Middle frontal gyrus (tissue), 1 donor: Measurements from ENCODE around the gene GATAD2B.

Experiments
- DNase-seq: peaks from one replicate; pipeline ENCODE4 v3.0.0-alpha.2; 2015; ENCODE audit warnings: low spot score; ENCODE audit errors: extremely low spot score

The GATAD2B gene

DNA sequence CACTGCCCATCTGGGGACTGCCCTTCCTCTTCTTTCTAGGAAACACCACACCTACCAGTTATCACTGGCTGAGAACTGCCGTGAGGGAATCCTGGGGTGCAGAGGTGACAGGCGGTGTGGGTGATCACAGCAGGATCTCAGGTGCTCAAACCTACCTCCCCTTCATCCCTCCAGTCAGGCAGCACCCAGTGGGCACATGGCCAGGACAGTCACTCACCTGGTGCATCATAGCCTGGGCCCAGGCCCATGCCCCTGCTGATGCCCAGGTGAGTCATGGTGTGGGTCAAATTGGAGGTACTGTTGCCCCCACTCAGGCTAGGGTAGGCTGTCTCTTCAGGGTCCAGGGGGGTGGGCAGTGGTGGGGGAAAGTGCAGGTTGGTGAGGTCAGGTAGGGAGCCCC is 29.0 kb upstream of the GATAD2B start:
- DNase-seq = no peak

DNA sequence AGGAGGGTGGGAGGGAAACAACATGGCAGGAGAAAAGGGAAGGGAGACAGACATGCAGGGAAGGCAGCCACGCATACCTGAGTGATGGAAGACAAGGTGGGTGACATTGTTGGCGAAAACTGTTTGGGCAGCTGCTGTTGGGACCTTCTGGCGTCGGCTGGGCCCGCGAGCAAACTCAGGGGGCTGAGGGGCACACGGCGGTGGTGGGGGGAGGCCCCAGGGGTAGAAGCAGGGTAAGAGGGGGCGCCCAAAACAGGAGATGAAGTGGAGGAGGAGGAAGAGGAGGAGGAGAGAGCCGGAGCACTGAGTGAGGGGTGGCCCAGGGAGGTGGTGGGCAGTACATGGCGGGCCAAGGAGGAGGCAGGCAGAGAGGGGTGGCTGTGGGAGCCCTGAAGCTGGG is 28.4 kb upstream of the GATAD2B start:
- no peak for DNase-seq

DNA sequence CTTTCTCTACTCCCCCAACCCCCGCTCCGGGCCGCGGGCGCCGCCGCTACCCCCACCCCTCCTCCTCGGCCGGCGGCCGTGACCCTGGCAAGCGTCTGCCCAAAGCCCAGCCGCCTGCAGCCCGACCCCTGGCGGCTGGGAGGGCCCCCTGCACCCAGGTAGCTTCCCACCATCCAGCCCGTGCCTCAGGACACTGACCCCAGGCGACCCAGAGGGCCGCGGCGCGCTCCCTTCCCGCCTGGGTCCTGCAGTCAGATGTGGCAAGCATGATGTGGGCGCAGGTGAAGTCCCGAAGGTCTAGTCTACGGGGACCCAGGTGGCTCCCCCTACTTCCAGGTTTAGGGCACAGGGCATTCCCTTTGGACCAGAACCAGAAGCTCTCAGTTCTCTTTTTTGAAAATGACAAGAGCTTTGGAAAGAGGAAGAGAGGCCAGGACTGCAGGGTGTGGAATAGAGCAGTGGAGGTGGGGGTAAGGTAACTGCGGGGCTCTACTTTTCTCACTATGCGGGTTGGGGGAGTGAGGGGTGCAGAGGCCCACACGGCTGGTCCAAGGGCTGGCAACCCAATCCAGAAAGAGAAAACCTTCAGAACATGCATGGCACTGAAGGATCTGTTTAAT is 24.0 kb upstream of the GATAD2B start, which contains the start of gene DENND4B:
Gene DENND4B (minus strand): TSS at position 97 of the 620 bp plus-strand sequence. CDS start 2,344 bp downstream, outside the sequence.
- peak; percentile 73 for DNase-seq

DNA sequence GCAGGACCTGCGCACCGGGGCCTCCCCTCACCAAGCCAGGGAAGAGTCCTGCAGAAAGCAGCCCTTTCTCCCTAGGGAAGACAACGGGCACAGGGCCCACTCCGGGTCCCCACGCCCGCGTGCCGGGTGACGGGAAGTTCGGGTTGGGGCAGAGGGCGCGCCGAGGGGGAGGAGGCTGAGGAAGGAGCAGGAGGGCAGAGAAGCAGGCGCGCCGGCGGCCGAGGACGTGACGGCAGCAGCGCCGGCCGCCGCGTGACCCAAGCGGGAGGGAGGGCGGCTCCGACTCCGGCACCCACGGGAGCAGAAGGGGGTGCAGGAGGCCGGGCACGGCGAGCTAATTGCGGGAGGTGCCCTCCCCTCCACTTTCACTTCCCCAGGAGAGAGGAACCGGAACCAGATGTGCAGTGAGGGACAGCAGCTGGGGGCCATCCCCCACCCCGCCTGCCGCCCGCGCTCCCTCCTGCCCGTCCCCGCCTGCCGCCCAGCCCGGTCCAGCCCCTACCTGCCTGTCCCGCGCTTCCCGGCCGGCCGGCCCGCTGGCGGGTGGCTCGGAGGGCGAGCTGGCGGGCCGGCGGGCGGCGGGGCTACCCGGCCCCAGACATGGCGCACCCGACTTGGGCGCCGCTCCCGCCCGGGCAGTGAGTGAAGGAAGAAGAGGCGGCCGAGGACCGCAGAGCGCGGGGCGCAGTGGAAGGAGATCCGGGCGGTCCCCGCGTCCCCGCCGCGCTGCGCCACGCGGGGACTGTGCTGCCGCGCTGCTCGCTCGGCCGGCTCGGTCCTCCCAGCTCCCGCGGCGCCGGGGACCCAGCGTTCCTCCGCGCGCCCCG is 23.2 kb upstream of the GATAD2B start:
- DNase-seq = no peak

DNA sequence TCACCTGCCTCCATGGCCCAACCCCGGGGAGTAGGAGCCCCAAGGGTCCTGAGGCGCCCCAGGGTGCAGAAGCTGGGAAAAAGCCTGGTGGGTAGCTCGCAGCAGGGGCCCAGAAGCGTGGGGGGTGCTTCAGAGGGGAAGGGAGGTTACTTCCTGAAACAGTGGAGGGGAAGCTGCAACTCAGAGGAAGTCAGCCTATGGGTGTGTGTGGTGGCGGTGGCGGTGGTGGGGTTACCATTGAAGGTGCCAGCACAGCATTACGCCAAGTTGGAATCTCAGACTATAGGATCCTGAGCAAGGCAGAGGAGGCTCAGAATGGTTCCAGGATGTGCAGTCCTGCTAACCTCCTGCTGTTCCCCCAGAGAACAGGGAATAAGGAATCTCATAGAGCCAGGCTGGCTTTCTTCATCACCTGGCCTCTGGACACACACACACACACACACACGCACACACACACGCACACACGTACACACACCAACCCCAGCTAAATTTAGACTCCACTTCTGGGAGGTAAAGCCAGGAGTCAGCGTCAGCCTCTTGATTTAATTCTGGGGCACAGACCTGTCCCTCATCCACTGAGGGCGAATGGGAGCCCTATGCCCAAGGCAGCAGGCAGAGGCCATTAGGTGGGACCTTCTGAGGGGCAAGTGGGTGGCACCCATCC is 22.5 kb upstream of the GATAD2B start:
- no peak for DNase-seq

DNA sequence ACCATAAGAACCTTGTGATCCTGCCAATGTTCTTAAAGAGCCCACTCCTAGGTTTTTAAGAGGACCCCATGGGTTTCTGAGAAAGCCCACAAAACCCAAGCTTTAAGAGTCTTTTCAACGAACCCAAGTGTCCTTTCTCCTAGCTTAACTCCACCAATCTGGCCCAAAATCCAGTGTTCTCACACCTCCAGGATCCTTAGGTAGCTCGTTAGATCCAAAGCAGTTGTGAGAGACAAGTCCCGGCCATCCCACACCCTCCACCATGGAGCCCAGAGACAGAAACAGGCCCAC is 22.0 kb upstream of the GATAD2B start:
- DNase-seq = no peak

DNA sequence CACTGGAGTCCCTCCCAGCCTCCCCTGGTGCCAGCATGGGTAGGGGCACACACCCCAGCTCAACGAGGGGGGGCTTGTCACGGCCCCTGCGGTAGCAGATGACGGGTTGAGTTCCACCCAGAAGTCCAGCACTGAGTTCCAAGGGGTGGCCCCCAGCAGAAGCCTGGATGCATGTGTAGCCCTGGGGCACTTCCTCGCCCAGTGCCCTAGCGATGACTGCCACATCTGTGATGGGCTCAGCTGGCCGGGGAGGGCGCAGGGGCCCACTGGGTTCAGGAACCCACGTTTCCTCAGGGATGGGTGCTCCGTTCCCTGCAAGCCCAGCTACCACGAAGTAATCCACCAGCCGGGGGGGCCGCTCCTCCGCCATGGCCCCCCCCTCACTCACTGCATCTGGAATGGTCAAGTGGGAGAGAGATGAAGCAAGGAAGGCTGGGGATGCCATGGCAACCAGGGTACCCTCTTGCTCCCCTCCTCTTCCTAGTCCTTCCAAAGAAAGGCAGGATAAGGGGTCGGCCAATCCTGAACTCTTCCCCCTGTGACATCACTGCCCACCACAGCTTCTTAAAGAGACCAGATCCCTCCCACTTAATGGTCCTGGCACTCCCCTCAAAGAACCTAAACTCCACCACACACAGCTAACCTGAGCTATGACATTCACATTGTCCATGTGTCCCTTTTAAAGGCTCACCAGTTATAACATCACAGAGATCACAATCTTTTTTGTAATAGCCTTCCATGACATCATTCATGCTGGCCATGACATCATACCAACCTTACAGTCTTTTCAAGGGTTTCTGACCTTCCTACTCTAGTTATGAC is 21.4 kb upstream of the GATAD2B start:
- no peak for DNase-seq

DNA sequence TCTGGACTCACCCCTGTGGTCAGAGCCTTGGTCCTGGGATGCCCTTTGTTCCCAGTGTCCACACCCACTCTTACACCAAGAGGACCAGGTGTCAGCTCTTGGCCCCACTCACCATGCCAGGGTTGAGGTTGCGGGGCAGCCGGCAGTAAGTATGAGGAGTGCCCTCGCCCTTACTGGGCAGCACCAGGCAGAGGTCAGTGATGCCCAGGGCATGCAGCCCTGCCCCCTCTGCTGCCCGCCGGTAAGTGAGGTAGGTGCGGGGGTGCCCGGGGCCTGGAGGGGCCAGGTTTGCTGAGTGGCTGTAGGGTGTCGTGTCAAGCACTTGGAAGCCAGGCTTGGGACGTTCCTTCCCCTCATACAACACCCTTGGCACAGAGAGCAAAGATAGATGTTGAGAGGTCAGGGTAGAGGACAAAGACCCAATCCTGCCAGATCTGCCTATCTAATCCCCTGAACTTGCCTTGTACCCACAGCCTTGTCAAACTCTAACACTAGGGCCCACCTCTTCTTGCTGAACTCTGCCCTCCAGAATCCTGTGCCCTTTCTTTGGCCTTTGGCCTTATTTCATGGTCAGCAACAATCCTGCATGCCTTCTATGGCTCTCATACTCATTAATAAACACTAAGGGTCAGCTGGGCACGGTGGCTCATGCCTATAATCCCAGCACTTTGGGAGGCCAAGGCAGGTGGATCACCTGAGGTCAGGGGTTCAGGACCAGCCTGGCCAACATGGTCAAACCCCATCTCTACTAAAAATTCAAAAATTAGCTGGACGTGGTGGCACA is 20.2 kb upstream of the GATAD2B start:
- DNase-seq = no peak

DNA sequence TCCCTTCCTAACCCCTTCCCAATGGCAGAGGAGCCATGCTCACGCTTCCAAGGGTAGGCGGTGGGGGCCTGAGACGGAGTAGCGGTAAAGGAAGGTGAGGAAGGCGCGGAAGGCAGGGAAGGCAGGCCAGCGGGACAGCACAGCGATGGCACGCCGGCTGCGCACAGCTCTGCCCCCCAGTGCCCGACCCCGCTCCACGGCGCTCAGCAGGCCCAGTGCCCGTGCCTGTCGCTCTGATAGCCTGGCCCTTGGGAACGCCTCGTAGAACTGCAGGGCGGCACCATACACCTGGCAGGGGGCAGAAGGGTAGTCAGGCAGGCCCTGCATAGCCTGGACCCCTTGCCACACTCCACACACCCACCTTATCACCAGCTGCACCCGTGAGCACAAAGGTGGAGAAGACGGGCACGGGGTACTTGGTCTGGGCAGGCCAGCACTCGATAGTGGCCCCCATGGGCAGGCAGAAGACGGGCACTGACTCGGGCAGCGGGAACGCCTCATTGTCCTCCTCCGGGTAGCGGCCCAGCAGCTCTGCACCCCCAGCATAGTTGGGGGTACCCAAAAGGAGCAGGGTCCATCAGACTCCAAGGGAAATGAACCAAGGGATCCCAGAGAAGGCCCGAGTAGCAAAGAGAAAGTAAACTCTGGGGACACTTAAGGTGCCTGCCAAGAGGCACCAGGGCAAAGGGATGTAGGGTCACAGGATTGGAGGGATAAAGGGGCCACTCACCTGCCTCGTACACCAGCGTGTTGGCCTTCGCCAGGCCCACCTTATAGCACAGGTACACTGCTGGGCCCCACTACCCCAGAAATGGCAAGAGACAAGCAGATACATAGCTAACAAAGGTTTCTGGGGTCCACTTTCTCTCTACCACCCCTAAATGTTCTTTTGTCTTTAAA is 19.3 kb upstream of the GATAD2B start:
- DNase-seq = no peak

DNA sequence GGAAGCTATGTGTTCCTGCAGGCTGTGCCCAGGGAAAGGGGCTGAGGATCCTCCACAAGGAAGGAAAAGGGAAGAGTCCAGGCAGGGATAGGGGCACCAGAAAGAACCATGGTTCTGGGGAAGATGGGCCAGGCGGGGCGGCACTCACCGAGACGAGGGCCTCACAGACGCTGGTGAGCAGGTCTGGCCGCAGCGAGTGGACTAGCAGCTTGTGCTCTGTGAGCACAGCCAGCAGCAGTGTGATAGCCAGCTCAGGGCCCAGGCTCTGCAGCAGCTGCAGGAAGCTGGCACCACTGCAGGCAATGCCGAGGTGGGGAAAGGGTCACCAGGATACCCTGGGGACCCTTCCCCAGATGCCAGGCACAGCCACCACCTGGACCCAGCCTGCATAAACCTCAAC is 18.0 kb upstream of the GATAD2B start:
- no peak for DNase-seq

DNA sequence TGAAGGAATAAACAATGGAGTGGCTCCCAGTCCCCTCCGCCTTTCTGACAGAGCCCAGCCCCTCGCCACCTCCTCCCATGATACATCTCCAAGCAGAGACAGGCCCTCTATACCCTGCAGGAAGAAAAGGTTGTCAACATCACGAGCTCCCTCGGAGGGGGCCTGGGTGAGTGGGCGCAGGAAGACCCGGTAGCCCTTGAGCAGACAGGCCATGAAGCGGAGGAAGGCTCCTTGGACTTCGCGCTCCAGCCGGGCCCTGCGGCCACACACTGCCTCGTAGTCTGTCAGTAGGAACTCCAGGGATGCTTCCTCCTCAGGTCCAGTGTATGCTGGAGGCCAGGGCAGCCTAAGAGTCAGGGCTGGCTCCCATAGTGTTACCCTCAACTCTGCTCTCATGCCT is 16.7 kb upstream of the GATAD2B start:
- DNase-seq = no peak

DNA sequence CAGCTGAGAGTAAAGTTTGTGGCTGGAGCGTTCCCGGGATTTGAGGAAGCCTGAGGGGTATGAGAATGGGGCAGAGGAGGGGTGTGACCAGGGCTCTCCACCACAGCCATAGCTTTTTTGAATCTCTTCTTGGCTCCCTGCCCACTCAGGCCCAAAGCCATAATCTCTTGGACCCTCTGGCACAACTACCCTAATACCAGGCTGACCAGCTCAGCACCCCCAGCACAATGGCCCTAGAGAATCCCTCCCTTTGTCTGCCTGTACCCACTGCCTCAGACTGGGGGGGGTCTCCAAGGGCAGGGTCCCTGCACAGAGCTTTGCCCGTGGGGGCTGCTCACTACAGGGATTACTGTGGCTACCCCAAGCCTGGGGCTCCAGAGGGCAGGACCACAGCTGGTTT is 16.2 kb upstream of the GATAD2B start:
- no peak for DNase-seq

DNA sequence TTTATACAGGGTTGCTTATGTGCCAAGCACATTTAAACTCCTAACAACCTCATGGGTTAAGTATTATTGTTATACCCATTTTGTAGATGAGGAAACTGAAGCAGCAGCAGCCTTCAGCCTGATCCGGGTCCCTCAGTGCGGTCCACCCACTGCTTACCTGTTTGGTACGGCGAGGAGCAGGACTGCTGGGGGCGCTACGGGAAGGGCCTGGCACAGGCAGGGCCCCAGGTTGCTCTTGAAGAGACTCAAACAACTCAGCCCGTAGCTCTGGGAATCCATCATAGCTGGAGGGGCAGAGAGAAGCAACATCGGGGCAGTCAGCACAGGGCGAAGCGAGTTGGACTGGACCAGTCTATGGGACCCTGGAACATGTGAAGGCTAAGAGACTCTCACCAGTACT is 14.6 kb upstream of the GATAD2B start:
- DNase-seq = no peak

DNA sequence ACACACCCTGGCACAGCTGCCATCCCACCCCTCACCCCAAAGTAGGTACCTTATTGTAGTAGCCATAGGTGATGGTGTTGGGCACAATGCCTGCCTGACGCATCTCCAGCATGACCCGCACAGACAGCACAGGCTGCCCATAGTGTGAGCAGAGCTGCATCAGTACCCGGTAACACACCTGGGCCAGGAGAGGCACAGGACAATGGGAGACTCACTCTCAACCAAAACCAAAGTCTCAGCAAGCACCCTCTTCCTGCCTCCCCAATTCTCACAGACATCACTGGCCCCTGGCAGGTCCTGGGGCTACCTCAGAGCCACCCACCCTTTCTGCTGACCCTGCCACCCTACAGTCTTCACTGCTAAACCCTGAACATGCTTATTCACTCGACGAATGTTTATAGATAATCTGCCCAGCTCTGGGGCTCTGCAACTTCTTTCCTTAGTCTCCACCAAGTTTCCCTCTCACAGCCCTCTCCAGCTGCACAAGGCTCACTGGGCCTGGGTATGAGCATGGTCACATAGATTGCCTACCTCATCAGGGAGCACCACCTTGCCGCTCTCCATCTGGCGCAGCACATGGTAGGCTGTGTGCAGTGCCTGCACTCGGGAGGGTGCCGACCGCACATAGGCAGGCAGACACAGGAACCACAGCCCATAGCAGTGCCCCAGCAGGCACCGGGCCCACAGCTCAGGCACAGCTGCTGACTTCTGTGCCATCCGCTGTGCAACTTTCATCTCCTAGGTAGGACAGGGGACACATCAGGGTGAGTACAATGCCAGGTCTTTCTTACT is 13.4 kb upstream of the GATAD2B start:
- no peak for DNase-seq

DNA sequence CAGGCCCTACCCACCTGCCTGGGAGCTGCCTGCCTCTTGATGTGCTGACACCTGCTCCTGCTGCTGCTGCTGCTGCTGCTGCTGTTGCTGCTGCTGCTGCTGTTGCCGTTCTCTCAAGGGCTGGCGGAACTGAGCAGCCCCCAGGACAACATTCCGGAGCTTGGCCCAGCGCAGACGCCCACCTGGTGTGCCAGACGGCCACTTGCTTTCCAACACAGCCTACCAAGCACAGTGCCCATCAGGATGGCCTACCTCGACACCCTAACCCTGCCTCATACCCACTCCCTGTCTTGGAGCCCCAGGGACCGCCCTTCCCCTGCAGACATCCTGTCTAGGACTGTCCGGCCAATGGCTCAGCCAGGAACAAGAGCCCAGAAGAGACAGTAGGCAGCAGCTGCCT is 12.0 kb upstream of the GATAD2B start:
- no peak for DNase-seq

DNA sequence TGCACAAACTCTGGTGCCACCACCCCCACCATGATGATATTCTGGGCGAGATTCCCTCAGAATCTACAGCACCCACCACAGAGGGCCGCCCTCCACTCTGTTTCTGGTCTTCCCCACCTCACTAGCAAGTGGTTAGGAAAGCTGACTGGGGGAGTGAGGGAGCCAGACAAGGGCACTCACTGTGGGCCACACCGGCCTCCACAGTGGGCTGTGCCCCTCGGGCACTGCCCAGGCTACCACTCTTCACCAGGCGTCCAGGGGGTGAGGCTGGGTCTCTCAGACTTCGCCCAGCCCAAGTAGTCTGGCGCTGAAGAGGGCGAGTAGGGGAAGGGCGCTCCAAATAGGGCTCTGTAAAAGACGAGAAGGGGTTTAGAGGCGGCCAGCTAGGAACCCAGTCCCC is 11.2 kb upstream of the GATAD2B start:
- DNase-seq = no peak

DNA sequence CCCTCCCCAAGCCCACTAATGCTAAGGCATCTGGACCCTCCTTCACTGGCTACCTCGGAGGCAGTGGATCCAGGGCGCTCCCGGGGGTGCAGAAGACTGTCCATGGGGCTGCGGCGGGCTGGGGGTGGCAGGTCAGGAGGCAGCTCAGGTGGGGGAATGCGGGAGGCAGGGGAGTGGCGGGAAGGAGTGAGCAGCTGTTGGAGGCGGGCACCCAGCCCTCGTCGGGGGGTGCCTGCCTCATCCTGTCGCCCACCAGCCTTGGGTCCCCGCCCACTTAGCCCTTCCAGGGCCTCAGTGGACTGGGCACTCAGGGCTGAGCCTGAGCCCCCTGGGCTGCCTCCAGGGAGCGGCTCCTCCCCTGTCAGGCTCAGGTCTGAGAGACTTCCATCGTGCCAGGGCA is 10.7 kb upstream of the GATAD2B start:
- DNase-seq = no peak

DNA sequence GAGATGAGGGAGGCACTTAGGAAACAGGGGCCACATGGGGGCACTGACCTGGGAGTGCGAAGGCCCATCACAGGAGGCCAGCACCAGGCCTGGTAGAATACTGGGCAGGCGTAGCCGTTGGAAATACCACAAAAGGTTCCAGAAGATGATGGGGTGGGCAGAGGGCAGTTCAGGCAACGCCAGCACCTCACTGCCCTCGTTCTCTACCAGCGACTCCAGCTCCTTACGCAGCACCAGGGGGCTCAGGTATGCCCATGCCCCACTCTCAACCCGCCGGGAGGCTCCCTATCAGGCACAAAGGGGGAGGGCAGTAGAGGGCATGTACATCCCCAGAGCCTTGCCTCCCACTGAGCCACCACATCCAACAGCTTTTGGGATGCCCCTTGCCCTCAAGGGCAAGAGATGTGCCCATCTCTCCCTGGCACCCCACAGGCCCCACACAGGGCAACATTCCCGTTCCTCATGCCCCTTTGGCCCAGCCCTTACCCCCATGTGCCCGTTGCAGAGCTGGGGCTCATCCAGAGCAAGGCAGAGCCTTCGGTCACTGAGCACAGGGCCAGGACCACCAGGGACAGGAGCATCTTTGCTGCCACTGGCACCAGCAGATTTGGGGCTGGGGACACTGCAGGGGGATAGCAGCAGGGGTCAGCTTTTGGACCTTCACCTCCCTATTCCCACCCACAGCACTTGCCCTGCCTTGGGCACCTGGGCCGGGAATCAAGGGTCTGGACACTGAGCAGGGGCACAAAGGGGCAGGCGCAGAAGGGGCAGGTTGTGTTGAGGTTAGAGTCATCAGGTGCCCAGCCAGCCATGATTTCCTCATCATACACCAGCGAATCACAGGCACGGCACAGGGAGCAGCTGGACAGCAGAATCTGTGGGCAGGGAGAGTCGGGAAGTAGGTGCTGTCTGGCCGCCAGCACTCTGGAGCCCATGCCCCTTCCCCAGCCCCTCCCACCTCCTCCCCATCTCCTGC is 9.7 kb upstream of the GATAD2B start:
- no peak for DNase-seq
